Smooth muscle cell (in vitro differentiated cells): ENCODE measurements around the gene STX2. TPM values are rescaled to one million over a fixed set of nuclear protein-coding genes. Genes with fewer than 3 reads are reported as not detected.

Experiments
- DNase-seq: peaks from one replicate; lab custom pipeline; 2025; ENCODE audit not compliant: unreplicated experiment; lab: John Stamatoyannopoulos, UW
- H2AFZ ChIP-seq: fragments of 200-600 bp; sonication (generic); 2 replicates; pipeline ENCODE4 v1.6.0; 2016; ENCODE audit warnings: antibody characterized with exemption, low read depth, mild to moderate bottlenecking
- H3F3A ChIP-seq: fragments of 200-600 bp; sonication (generic); 2 replicates; pipeline ENCODE4 v1.6.0; 2017; ENCODE audit warnings: antibody characterized with exemption, low read depth
- H3K27ac ChIP-seq: fragments of 200-600 bp; sonication (generic); 2 replicates; pipeline ENCODE4 v1.5.1; 2016; ENCODE audit warnings: low read depth, mild to moderate bottlenecking
- H3K27me3 ChIP-seq: fragments of 200-600 bp; sonication (generic); 2 replicates; pipeline ENCODE4 v1.6.1; 2016; ENCODE audit warnings: low read depth, mild to moderate bottlenecking
- H3K36me3 ChIP-seq: fragments of 200-600 bp; sonication (generic); 2 replicates; pipeline ENCODE4 v1.5.1; 2016; ENCODE audit warnings: low read depth
- H3K4me1 ChIP-seq: fragments of 200-600 bp; sonication (generic); 2 replicates; pipeline ENCODE4 v1.5.1; 2016; ENCODE audit warnings: low read depth
- H3K4me2 ChIP-seq: fragments of 200-600 bp; sonication (generic); 2 replicates; pipeline ENCODE4 v1.6.0; 2016; ENCODE audit warnings: mild to moderate bottlenecking
- H3K4me3 ChIP-seq: fragments of 200-600 bp; sonication (generic); 2 replicates; pipeline ENCODE4 v1.5.1; 2016; ENCODE audit warnings: mild to moderate bottlenecking
- H3K79me2 ChIP-seq: fragments of 200-600 bp; sonication (generic); 2 replicates; pipeline ENCODE4 v1.6.0; 2016; ENCODE audit warnings: low read depth, mild to moderate bottlenecking
- H3K9ac ChIP-seq: fragments of 200-600 bp; sonication (generic); 2 replicates; pipeline ENCODE4 v1.6.0; 2016; ENCODE audit warnings: low read depth
- H3K9me3 ChIP-seq: fragments of 200-600 bp; sonication (generic); replicated peaks from 2 replicates; pipeline ENCODE4 v1.5.1; 2016; ENCODE audit warnings: low read depth
- H4K20me1 ChIP-seq: fragments of 200-600 bp; sonication (generic); 2 replicates; pipeline ENCODE4 v1.6.0; 2016; ENCODE audit warnings: low read depth
- CTCF ChIP-seq: fragments of 200-600 bp; sonication (generic); IDR thresholded peaks from 2 replicates; pipeline ENCODE4 v1.5.1; 2017; ENCODE audit warnings: borderline replicate concordance, mild to moderate bottlenecking, antibody characterized with exemption; ENCODE audit not compliant: insufficient read depth, poor library complexity, severe bottlenecking
- WGBS: methylation state at CpG from one replicate; pipeline ENCODE4 v1.1.7; 2016; ENCODE audit warnings: low lambda C conversion rate; 5-methylcytosine and 5-hydroxymethylcytosine counted together
- polyA plus RNA-seq: library from polyadenylated mRNA; unstranded; fragments of >200 nt; fragmentation: Nextera tagmentation; extraction: Ambion mirVana; gene quantifications from 2 replicates; pipeline ENCODE4 v1.2.1, GENCODE V29; 2016
- total RNA-seq: library from RNA; depleted of rRNA; stranded (reverse); fragments of >200 nt; gene quantifications from 2 replicates; pipeline ENCODE4 v1.2.3, GENCODE V29; 2014

STX2 gene
- total and polyA plus RNA-seq, 2 experiments from 2014 or later: 25.3 to 32.8 TPM

GRCh38 chr12:130788515-130788914 lies 50.5 kb downstream of the STX2 start:
- no peaks in the 10 kb centered on the region for H3K79me2 ChIP-seq
- H3K4me1 ChIP-seq: peaks cover 18% of the 10 kb centered on the region
- no peaks in the 10 kb centered on the region for H4K20me1 ChIP-seq
- no peak overlapping the region for H3K4me3 ChIP-seq
- TF ChIP-seq CTCF: no peak
- no peak overlapping the region for H3K9ac ChIP-seq
- H3F3A ChIP-seq: no peaks in the 10 kb centered on the region
- peak overlapping the region; percentile 62 for H3K4me2 ChIP-seq
- no peaks in the 10 kb centered on the region for H3K36me3 ChIP-seq
- no peaks in the 10 kb centered on the region for H3K27me3 ChIP-seq
- no peak overlapping the region for H2AFZ ChIP-seq
- no peak for DNase-seq
- no peak overlapping the region for H3K27ac ChIP-seq
- no peaks in the 10 kb centered on the region for H3K9me3 ChIP-seq
- 51% methylated on average over 21 of the region's 21 CpGs for WGBS

GRCh38 chr12:130787445-130788410 lies 51.3 kb downstream of the STX2 start:
- no peaks in the 10 kb centered on the region for H3K27me3 ChIP-seq
- no peak for DNase-seq
- H3K79me2 ChIP-seq: no peaks in the 10 kb centered on the region
- no peaks in the 10 kb centered on the region for H4K20me1 ChIP-seq
- WGBS: 59% methylated on average over 35 of the region's 35 CpGs
- no peaks in the 10 kb centered on the region for H3K36me3 ChIP-seq
- H3F3A ChIP-seq: no peaks in the 10 kb centered on the region
- peaks cover 18% of the 10 kb centered on the region for H3K4me1 ChIP-seq
- H3K9ac ChIP-seq: no peak overlapping the region
- no peak overlapping the region for H2AFZ ChIP-seq
- H3K4me3 ChIP-seq: no peak overlapping the region
- peak overlapping the region; percentile 62 for H3K4me2 ChIP-seq
- no peaks in the 10 kb centered on the region for H3K9me3 ChIP-seq
- no peak overlapping the region for H3K27ac ChIP-seq
- TF ChIP-seq CTCF: no peak

GRCh38 chr12:130787041-130787440 lies 52.0 kb downstream of the STX2 start:
- no peak overlapping the region for H3K4me3 ChIP-seq
- 78% methylated on average over 10 of the region's 10 CpGs for WGBS
- peaks cover 18% of the 10 kb centered on the region for H3K4me1 ChIP-seq
- H3K4me2 ChIP-seq: no peak overlapping the region
- H2AFZ ChIP-seq: no peak overlapping the region
- DNase-seq: no peak
- H3K9me3 ChIP-seq: no peaks in the 10 kb centered on the region
- no peaks in the 10 kb centered on the region for H3F3A ChIP-seq
- H4K20me1 ChIP-seq: no peaks in the 10 kb centered on the region
- TF ChIP-seq CTCF: no peak
- H3K79me2 ChIP-seq: no peaks in the 10 kb centered on the region
- H3K36me3 ChIP-seq: no peaks in the 10 kb centered on the region
- H3K27ac ChIP-seq: no peak overlapping the region
- no peaks in the 10 kb centered on the region for H3K27me3 ChIP-seq
- H3K9ac ChIP-seq: no peak overlapping the region
